Stimulated activated CD8-positive, alpha-beta memory T cell treated with anti-CD3 and anti-CD28 coated beads, Interleukin-15, amount 100 ng/mL, for 1 hour (primary cell): Measurements from ENCODE around the gene KCNH4.
A peak's percentile ranks its signal among the peaks of the same experiment; 100 is the strongest.
"Not testable (repeated sequence)": the region's sequence is repeated elsewhere in the genome, so short reads cannot be mapped to it uniquely, and the experiment has no call there.

ENCODE experiments used
- DNase-seq: peaks from one replicate; pipeline ENCODE4 v3.0.0-alpha.2; 2020; ENCODE audit warnings: low read depth

KCNH4 gene

DNA sequence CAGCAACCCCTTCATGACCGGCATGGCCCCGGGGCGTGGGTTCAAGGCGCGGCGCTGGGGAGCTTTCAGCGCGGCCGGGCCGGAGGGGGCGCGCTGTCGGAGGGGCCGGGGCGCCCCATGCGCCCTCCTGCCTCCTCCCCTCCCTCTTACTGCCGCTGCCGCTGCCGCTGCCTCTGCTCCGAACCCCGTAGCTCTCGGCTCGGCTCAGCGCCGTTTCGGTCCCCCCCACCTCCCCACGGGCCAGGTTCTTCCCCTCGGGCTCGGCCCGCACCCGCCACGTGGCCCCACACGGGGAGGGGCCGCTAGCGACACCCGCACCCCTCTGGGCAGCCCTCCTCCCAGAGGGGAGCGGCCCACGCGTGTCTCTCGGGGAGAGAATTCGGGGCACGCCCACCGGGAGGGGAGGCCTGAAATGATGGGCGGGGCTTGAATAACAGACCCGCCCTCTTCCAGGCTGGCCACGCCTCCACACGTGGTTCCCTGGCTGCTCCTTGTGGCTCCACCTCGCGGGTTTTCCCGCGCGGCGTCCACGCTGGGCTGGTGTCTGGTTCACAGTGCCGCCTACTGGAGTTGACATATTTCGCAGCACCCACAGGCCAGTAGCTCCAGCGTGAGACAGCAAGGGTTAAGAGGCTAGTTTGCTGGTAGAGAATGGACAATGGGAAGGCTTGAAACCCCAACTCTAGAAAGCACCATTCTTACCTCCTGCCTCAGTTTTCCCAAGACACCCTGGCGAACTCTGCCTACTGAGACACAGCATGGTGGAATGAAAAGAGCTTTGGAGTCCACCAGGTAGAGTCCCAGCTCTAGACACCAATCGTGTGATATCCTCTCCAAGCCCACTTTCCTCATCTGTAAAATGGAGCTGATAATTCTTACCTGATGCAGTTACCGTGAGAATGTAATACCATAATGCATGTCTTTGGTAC lies at the start of gene KCNH4:
Gene KCNH4, minus strand, starts transcription at position 221 of the 929 bp plus-strand sequence. Its CDS starts 197 bp downstream, at position 24.
- peak; percentile 56 for DNase-seq

DNA sequence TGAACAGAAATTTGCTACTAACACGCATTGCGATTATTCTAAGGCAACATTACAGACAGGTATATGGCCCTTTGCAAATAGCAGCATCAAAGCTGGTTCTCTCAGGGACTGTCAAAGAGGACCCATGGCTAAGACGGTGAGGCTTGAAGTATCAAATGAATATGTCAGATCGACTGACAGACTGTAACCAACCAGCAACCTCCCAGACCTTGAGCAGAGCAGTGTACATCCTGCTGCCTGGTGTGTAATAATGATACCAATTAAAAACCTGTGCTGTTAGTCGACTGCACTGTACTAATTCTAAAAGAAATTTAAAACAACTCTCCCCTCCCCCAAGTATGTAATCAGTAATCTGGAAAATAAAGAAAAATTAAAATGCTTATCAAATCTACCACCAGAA lies 49.3 kb upstream of the KCNH4 start:
- DNase-seq: no peak

DNA sequence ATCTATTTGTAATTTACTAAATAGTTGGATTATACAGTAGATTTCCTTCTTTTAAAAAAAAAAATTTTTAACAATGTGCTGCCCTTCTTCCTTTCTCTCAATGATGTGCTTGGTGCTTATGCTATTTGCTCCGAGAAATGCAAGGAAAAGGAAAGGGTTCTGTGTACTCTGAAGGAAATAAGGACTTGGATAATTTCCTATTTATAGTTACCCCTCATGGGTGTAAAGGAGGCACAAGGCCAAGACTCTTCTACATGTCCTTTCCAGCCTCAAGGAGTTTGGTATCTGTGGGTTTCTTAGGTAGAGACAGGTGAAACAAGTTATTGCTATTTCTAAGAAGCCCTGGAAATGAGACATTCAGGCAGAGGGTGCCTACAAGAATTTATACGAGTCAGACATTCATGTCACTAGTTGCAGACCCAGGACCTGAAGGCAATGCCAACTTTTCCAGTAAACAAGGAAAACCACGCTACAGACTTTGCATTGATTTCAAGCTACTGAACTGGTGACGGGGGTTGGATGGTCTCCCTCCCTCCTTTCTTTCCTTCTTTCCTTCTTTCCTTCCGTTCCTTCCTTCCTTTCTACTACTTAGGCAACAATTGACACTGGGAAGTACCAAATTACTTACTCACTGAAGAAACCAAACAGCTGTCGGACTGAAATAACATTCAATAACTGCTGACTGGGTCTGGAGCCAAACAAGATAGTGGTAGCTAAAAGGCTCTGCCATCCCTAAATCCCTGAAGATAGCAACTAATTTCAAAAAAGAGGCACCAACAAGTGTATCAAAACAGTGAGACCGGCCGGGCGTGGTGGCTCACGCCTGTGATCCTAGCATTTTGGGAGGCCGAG lies 47.1 kb upstream of the KCNH4 start:
- DNase-seq: no peak

DNA sequence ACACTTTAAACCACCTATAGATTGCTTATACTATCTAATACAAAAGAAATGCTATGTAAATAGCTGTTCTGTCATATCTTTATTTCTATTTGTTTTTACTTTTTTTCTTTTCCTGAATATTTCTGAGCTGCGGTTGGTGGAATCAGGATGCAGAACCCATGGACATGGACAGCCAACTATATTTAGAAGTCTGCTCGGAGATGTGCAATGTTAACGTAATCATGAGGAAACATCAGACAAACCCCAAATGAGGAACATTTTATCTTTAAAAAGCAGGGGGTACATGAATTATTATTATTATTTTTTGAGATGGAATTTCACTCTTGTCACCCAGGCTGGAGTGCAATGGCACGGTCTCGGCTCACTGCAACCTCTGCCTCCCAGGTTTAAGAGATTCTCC lies 44.7 kb upstream of the KCNH4 start:
- DNase-seq: no peak

GRCh38 chr17:42224651-42225050 lies 43.7 kb upstream of the KCNH4 start:
- no peak for DNase-seq

DNA sequence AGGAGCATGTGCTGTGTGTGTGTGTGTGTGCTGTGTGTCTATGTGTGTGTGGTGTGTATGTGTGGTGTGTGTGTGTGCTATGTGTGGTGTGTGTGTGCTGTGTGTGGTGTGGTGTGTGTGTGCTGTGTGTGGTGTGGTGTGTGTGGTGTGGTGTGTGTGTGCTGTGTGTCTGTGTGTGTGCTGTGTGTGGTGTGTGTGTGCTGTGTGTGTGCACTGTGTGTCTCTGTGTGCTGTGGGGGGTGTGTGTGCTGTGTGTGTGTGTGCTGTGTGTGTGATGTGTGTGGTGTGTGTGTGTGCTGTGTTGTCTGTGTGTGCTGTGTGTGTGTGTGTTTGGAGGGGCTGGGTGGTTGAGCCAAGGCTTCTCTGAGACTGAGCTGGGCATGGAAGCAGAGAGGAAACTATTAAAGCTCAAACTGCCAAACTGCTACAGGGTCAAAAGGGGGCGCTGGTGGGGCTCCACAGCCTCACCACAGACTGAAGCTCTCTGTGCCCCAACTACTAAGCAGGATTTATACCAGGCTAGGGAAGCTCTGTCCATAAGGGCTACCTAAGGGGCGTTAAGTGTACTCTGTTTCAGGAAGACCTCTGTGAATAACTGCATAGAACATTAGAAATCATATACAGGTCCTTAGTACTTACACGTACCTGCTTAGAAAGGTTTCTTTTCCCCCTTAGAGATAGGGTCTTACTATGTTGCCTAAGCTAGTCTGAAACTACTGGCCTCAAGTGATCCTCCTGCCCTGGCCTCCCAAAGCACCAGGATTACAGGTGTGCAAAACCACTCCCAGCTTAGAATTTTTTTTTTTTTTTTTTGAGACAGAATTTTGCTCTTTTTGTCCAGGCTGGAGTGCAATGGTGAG lies 41.2 kb upstream of the KCNH4 start:
- peak; percentile 26 for DNase-seq

GRCh38 chr17:42219280-42219679 lies 38.3 kb upstream of the KCNH4 start:
- DNase-seq: not testable (repeated sequence)

GRCh38 chr17:42214156-42214555 lies 33.2 kb upstream of the KCNH4 start:
- no peak for DNase-seq

GRCh38 chr17:42212382-42212781 lies 31.4 kb upstream of the KCNH4 start:
- DNase-seq: no peak

DNA sequence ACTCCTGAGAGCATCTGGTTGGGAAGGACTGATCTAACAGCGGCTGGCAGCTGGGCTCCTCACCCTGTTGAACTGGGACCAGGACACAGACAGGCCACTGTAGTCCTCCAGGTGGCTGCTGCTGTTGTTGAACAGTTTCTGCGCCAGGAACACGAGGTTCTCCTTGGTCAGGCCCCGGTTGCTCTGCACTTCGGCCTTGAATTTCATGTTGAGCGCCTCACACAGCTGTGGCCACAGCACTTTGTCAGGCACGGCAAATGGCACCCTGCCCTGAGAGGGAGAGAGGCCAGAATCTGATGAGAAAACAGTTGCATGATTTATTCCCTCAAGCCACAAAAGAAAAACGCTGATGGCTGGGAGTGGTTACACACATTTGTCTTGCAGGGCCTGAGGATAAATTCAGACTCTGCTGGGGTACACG lies 31.0 kb upstream of the KCNH4 start:
- DNase-seq: not testable (repeated sequence)

DNA sequence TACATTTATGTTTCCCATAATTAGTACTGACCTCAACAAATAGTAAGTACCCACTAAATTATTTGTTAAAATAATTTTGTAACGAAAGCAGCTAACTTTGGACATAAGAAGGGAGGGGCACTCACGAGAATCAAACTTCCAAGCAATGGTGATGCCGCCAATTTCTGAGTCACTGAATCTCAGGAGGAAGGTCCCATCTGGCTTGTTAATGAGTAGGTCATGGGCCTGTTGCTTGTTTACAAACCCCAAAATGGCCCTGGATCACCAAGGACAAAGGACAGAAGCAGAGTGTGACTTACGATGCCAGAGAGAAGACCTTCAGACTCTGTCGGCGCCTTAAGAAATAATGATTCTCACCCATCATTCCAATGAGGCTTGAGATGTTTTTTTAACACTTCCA lies 29.1 kb upstream of the KCNH4 start:
- DNase-seq: no peak

GRCh38 chr17:42206153-42206612 lies 25.2 kb upstream of the KCNH4 start:
- not testable (repeated sequence) for DNase-seq

DNA sequence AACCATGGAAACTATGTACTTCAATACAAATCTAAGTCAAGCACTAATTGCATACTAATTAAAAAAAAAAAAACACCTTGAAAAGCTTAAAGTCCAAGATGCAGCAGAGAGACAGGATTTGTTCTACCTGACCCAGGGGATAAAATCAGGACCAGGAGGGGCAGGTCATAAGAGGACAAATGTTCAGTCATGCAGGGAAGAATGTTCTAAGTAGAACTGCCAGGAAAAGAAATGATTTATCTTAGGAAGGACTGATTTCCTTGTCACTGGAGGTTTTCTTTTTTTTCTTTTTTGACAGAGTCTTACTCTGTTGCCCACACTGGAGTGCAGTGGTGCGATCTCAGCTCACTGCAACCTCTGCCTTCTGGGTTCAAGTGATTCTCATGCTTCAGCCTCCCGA lies 22.4 kb upstream of the KCNH4 start:
- DNase-seq: no peak

- DNase-seq: no peak
Measured at GRCh38 chr17:42202696-42203095, 21.8 kb upstream of the KCNH4 start.

- no peak for DNase-seq
Measured at GRCh38 chr17:42202159-42202558, 21.2 kb upstream of the KCNH4 start.

DNA sequence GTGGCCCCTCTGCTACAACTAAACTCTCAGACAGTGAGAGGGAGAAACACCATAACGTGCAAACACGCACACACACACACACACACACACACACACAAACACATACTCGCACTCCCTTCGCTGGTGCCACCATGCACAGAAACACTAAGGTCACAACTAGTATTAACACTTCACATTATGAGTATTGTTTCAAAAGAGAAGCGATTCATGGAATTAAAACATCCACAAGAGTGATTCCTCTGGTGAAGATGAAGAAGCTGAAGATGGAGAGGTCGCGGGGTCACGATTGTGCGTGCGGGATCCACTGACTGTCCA lies 20.5 kb upstream of the KCNH4 start:
- DNase-seq: no peak

DNA sequence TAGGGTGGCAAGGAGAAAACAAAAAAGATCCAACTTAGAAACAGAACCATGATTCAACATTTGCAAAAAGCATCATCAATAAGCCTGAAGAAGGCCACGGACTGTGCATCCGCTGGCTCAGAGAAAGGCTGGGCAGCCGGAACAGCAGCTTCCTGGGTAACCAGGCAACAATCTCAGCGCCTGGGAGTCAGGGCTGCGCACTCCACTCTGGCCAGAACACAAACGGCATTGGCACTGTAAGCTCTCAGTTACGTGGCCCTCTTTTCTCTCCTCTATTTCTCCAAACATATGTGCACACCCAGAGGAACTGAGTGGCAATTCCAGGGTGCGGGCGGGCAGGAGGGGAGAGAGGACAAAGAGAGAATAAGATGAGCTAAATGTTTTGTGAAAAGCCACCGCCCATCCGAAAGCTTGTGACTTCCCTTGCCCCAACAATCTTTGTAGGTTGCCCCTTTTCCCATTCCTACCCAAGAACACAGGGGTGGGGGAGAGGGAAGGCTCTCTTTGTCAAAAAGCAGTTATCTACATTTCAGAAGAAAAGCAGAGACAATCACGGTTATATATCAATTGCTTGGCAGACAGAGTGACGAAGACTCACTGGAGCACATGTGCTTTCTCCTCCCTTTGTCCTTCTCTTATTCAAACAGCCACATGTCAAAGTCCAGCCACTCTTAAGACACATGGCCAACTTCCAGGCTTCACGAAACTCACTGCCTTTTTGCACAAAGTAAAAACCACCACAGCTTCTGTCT lies 19.9 kb upstream of the KCNH4 start:
- no peak for DNase-seq

GRCh38 chr17:42199416-42200011 lies 18.6 kb upstream of the KCNH4 start:
- DNase-seq: no peak

- no peak for DNase-seq
Measured at GRCh38 chr17:42198897-42199296, 18.0 kb upstream of the KCNH4 start.

- DNase-seq: no peak
Measured at GRCh38 chr17:42197564-42198156, 16.7 kb upstream of the KCNH4 start.
